ENCODE results near the gene MUC4.
A peak's percentile ranks its signal among the peaks of the same experiment; 100 is the strongest.

DNA sequence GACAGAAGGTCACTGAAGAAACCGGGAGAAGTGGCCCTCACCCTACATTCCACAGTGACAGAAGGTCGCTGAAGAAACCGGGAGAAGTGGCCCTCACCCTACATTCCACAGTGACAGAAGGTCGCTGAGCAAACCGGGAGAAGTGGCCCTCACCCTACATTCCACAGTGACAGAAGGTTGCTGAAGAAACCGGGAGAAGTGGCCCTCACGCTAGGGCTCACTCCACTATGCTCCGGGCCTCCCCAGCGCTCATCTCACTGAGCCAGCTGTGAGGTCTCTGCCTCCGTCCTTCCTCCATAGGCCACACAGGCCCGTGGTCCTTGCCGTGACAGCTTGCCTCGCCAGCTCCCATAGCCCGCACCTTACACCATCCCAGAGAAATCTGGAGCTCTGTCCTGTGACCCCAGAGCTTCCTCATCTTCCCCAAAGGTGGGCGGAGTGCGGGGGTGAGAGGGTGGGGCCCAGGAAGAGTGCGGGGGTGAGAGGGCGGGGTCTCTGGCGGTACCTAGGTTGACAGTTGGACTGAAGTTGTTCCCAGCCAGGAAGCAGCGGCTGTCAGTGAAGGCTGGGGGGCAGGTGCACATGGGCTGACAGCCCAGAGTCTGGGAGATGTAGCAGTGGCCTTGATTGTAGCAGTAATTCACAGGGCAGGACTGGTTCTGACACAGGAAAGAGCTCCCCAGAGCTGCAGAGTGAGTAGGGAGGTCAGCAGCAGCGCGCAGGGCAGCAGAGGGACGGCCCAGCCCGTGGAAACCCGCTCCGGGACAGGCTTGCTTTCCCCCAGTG is 59.0 kb downstream of the MUC4 start:
- TF ChIP-seq, protein P1, sequence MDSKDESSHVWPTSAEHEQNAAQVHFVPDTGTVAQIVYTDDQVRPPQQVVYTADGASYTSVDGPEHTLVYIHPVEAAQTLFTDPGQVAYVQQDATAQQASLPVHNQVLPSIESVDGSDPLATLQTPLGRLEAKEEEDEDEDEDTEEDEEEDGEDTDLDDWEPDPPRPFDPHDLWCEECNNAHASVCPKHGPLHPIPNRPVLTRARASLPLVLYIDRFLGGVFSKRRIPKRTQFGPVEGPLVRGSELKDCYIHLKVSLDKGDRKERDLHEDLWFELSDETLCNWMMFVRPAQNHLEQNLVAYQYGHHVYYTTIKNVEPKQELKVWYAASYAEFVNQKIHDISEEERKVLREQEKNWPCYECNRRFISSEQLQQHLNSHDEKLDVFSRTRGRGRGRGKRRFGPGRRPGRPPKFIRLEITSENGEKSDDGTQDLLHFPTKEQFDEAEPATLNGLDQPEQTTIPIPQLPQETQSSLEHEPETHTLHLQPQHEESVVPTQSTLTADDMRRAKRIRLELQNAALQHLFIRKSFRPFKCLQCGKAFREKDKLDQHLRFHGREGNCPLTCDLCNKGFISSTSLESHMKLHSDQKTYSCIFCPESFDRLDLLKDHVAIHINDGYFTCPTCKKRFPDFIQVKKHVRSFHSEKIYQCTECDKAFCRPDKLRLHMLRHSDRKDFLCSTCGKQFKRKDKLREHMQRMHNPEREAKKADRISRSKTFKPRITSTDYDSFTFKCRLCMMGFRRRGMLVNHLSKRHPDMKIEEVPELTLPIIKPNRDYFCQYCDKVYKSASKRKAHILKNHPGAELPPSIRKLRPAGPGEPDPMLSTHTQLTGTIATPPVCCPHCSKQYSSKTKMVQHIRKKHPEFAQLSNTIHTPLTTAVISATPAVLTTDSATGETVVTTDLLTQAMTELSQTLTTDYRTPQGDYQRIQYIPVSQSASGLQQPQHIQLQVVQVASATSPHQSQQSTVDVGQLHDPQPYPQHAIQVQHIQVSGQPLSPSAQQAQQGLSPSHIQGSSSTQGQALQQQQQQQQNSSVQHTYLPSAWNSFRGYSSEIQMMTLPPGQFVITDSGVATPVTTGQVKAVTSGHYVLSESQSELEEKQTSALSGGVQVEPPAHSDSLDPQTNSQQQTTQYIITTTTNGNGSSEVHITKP (IDR thresholded peaks at IDR 0.05; ENCODE audit: partially characterized antibody) = no peak
- no peak for TF ChIP-seq SMARCA5 (IDR thresholded peaks at IDR 0.05)
- TF ChIP-seq PHF21A (IDR thresholded peaks at IDR 0.05; ENCODE audit: borderline replicate concordance, low read depth) = no peak
- TF ChIP-seq TAF15 (IDR thresholded peaks at IDR 0.05; ENCODE audit: low read depth, low read length) = no peak
- peak; percentile 84 for TF ChIP-seq EGR1 (conservative IDR thresholded peaks at IDR 0.05)
- TF ChIP-seq RAD51 (IDR thresholded peaks at IDR 0.05; ENCODE audit: borderline replicate concordance, low read depth) = no peak
- TF ChIP-seq HEY1 (CRISPR knock-in tag; IDR thresholded peaks at IDR 0.05; ENCODE audit: borderline replicate concordance) = no peak
- TF ChIP-seq, protein P2, sequence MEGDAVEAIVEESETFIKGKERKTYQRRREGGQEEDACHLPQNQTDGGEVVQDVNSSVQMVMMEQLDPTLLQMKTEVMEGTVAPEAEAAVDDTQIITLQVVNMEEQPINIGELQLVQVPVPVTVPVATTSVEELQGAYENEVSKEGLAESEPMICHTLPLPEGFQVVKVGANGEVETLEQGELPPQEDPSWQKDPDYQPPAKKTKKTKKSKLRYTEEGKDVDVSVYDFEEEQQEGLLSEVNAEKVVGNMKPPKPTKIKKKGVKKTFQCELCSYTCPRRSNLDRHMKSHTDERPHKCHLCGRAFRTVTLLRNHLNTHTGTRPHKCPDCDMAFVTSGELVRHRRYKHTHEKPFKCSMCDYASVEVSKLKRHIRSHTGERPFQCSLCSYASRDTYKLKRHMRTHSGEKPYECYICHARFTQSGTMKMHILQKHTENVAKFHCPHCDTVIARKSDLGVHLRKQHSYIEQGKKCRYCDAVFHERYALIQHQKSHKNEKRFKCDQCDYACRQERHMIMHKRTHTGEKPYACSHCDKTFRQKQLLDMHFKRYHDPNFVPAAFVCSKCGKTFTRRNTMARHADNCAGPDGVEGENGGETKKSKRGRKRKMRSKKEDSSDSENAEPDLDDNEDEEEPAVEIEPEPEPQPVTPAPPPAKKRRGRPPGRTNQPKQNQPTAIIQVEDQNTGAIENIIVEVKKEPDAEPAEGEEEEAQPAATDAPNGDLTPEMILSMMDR (IDR thresholded peaks at IDR 0.05 in 2 of 3, conservative IDR thresholded peaks at IDR 0.05 in 1 of 3; ENCODE audit: insufficient read depth in 2 of 3, low read depth in 1 of 3, low read length in 3 of 3) = no peak
- no peak for TF ChIP-seq ERF (CRISPR knock-in tag; IDR thresholded peaks at IDR 0.05)
- TF ChIP-seq ZNF282 (CRISPR knock-in tag; IDR thresholded peaks at IDR 0.05) = no peak
- no peak for TF ChIP-seq SMAD3 (CRISPR knock-in tag; conservative IDR thresholded peaks at IDR 0.05)
- TF ChIP-seq, protein P3, sequence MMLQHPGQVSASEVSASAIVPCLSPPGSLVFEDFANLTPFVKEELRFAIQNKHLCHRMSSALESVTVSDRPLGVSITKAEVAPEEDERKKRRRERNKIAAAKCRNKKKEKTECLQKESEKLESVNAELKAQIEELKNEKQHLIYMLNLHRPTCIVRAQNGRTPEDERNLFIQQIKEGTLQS (IDR thresholded peaks at IDR 0.05) = no peak
- TF ChIP-seq, protein P3 (CRISPR knock-in tag; conservative IDR thresholded peaks at IDR 0.05) = no peak

Data from K562 (cell line).